Endodermal cell (in vitro differentiated cells): ENCODE data around the gene FAM83D. TPM values are rescaled to one million over a fixed set of nuclear protein-coding genes. Genes with fewer than 3 reads are reported as not detected.

Source experiments
- DNase-seq: peaks from one replicate; pipeline ENCODE4 v3.0.0-alpha.2; 2017
- H3K27ac ChIP-seq: 2 replicates; pipeline ENCODE4 v1.5.1; 2013; ENCODE audit warnings: mild to moderate bottlenecking, low read depth, low read length, moderate library complexity
- H3K27me3 ChIP-seq: 2 replicates; pipeline ENCODE4 v1.6.1; 2013; ENCODE audit warnings: mild to moderate bottlenecking, low read length, moderate library complexity; ENCODE audit not compliant: insufficient read depth, control insufficient read depth, poor library complexity, severe bottlenecking
- H3K36me3 ChIP-seq: 2 replicates; pipeline ENCODE4 v1.7.0; 2013; ENCODE audit warnings: mild to moderate bottlenecking, low read length, moderate library complexity; ENCODE audit not compliant: control insufficient read depth, insufficient read depth
- H3K4me1 ChIP-seq: one replicate; pipeline ENCODE4 v1.7.0; 2013; ENCODE audit warnings: low read length; ENCODE audit not compliant: control insufficient read depth, insufficient read depth
- H3K4me3 ChIP-seq: 2 replicates; pipeline ENCODE4 v1.5.1; 2013; ENCODE audit warnings: mild to moderate bottlenecking, low read length, moderate library complexity
- H3K9ac ChIP-seq: 2 replicates; pipeline ENCODE4 v1.6.1; 2013; ENCODE audit warnings: mild to moderate bottlenecking, low read length, moderate library complexity; ENCODE audit not compliant: poor library complexity, severe bottlenecking; ENCODE audit errors: extremely low read depth
- H3K9me3 ChIP-seq: 2 replicates; pipeline ENCODE4 v1.6.1; 2013; ENCODE audit warnings: mild to moderate bottlenecking, low read length, moderate library complexity; ENCODE audit not compliant: control insufficient read depth
- H3K27ac Mint-ChIP-seq: 2 replicates; pipeline ENCODE4 v1.8.0; 2020; ENCODE audit warnings: mixed read lengths
- H3K27me3 Mint-ChIP-seq: 2 replicates; pipeline ENCODE4 v1.8.0; 2021; ENCODE audit warnings: mild to moderate bottlenecking, mixed read lengths; ENCODE audit not compliant: insufficient read depth
- H3K36me3 Mint-ChIP-seq: 2 replicates; pipeline ENCODE4 v1.8.0; 2020; ENCODE audit warnings: low read depth, mixed read lengths
- H3K4me1 Mint-ChIP-seq: 2 replicates; pipeline ENCODE4 v1.8.0; 2020; ENCODE audit warnings: mixed read lengths
- H3K4me3 Mint-ChIP-seq: 2 replicates; pipeline ENCODE4 v1.8.0; 2020; ENCODE audit warnings: mild to moderate bottlenecking, moderate library complexity, mixed read lengths
- H3K9me3 Mint-ChIP-seq: 2 replicates; pipeline ENCODE4 v1.8.0; 2020; ENCODE audit warnings: mild to moderate bottlenecking, mixed read lengths
- CTCF ChIP-seq: fragments of 200-600 bp; sonication (generic); conservative IDR thresholded peaks from 2 replicates; pipeline ENCODE4 v1.5.0; 2021; ENCODE audit warnings: antibody characterized with exemption, mild to moderate bottlenecking
- WGBS, 2 experiments: methylation state at CpG; one replicate each; pipeline versions ENCODE4 v1.1.5 to v1.1.7; 2013; ENCODE audit warnings: missing lambda C conversion rate in 2 of 2, mixed read lengths in 1 of 2; ENCODE audit not compliant: insufficient coverage in 1 of 2, insufficient read length in 1 of 2; 5-methylcytosine and 5-hydroxymethylcytosine counted together
- total RNA-seq, 2 donors: library from RNA; stranded (reverse); fragmentation: NEBNext Ultra II Directional in 1 of 2; extraction: Animal tissue kit (Norgen Biotek cat#: 25700) in 1 of 2; gene quantifications; 2 replicates in 1 of 2; 3 replicates in 1 of 2; pipeline ENCODE4 v1.2.1, GENCODE V29; 2021

The FAM83D gene
- total RNA-seq, 2 donors from 2014 or later: 34.8 to 39.9 TPM

GRCh38 chr20:38883081-38883980, 42.9 kb upstream of the FAM83D start:
- no peak overlapping the region for H3K4me3 ChIP-seq
- H3K36me3 ChIP-seq: no peaks in the 10 kb centered on the region
- Mint-ChIP-seq H3K27ac (no peak overlapping the region), H3K4me3 (no peak overlapping the region), H3K36me3 (no peaks in the 10 kb centered on the region), H3K27me3 (no peaks in the 10 kb centered on the region), H3K9me3 (no peaks in the 10 kb centered on the region), H3K4me1 (peaks cover 4% of the 10 kb centered on the region)
- no peaks in the 10 kb centered on the region for H3K9me3 ChIP-seq
- no peaks in the 10 kb centered on the region for H3K27me3 ChIP-seq
- no peak overlapping the region for H3K27ac ChIP-seq
- H3K4me1 ChIP-seq: no peaks in the 10 kb centered on the region
- 89 to 92% methylated on average over 13 to 20 of the region's 20 CpGs for WGBS, 2 experiments
- no peak for DNase-seq
- no peak overlapping the region for H3K9ac ChIP-seq
- no peak for TF ChIP-seq CTCF

- WGBS, 2 experiments: 96 to 98% methylated on average over 9 to 13 of the region's 13 CpGs
- Histone ChIP-seq H3K9me3 (no peaks in the 10 kb centered on the region), H3K9ac (no peak overlapping the region), H3K27ac (no peak overlapping the region), H3K27me3 (no peaks in the 10 kb centered on the region), H3K36me3 (no peaks in the 10 kb centered on the region), H3K4me3 (no peak overlapping the region), H3K4me1 (no peaks in the 10 kb centered on the region)
- Mint-ChIP-seq H3K9me3 (no peaks in the 10 kb centered on the region), H3K4me3 (no peak overlapping the region), H3K36me3 (no peaks in the 10 kb centered on the region), H3K27me3 (no peaks in the 10 kb centered on the region), H3K27ac (no peak overlapping the region), H3K4me1 (peaks cover 5% of the 10 kb centered on the region)
- no peak for TF ChIP-seq CTCF
- no peak for DNase-seq
These were observed 42.1 kb upstream of the FAM83D start for GRCh38 chr20:38883981-38884733.

- Histone ChIP-seq H3K9ac (no peak overlapping the region), H3K27me3 (no peaks in the 10 kb centered on the region), H3K27ac (no peak overlapping the region), H3K4me1 (no peaks in the 10 kb centered on the region), H3K4me3 (no peak overlapping the region), H3K9me3 (no peaks in the 10 kb centered on the region), H3K36me3 (no peaks in the 10 kb centered on the region)
- Mint-ChIP-seq H3K4me3 (no peak overlapping the region), H3K27ac (no peak overlapping the region), H3K4me1 (peaks cover 5% of the 10 kb centered on the region), H3K27me3 (no peaks in the 10 kb centered on the region), H3K9me3 (no peaks in the 10 kb centered on the region), H3K36me3 (no peaks in the 10 kb centered on the region)
- 91 to 93% methylated on average over 4 to 5 of the region's 6 CpGs for WGBS, 2 experiments
- TF ChIP-seq CTCF: no peak
- no peak for DNase-seq
These were observed 40.9 kb upstream of the FAM83D start for GRCh38 chr20:38885357-38885756.
